Fibroblast of the aortic adventitia (primary cell): ENCODE measurements around the gene SGPP1. TPM values are rescaled to one million over a fixed set of nuclear protein-coding genes. Genes with fewer than 3 reads are reported as not detected.

Experiments used
- DNase-seq: peaks from one replicate; pipeline ENCODE4 v3.0.0-alpha.2; 2010; ENCODE audit warnings: low read depth
- H3K4me3 ChIP-seq: 2 replicates; pipeline ENCODE4 v1.5.1; 2011; ENCODE audit warnings: low read depth, mild to moderate bottlenecking, control low read depth, low read length, moderate library complexity
- total RNA-seq: library from RNA; depleted of rRNA; stranded (reverse); fragments of >200 nt; gene quantifications from 2 replicates; pipeline ENCODE4 v1.2.3, GENCODE V29; 2012; ENCODE audit warnings: low replicate concordance
- TF ChIP-seq, protein P1 (sequence below): IDR thresholded peaks from 2 replicates; pipeline ENCODE4 v1.5.1; 2011; ENCODE audit warnings: mild to moderate bottlenecking, low read length, control low read depth, inconsistent platforms; ENCODE audit not compliant: insufficient read depth

The SGPP1 gene
- total RNA-seq, 1 donor = 34.4 TPM

DNA sequence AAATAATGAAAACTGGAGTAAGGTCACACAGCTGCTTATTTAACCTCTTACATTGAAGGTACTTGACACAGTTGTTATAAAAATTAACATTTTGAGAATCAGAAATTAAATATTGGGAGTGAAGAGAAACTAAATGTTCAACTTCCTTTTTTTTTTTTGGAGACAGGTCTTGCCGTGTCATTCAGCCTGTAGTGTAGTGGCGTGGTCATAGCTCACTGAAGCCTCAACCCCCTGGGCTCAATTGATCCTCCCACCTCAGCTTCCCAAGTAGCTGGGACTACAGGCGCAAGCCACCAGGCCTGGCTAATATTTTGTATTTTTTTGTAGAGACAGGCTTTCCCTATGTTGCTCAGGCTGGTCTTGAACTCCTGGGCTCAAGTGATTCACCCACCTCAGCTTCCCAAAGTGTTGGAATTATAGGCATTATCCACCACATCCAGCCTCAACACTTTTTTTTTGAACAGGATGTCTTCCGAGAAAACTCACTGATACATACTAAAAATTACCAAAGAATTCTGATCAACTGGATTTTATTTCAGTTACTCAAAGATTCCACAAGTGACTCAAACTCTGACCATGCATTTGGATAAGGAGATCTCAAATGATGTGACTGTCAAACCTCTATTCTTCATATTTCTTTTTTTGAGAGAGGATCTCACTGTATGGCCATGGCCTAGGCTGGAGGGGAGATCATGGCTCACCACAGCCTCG, 35.4 kb downstream of the SGPP1 start:
- H3K4me3 ChIP-seq = no peak overlapping the region
- TF ChIP-seq, protein P1, sequence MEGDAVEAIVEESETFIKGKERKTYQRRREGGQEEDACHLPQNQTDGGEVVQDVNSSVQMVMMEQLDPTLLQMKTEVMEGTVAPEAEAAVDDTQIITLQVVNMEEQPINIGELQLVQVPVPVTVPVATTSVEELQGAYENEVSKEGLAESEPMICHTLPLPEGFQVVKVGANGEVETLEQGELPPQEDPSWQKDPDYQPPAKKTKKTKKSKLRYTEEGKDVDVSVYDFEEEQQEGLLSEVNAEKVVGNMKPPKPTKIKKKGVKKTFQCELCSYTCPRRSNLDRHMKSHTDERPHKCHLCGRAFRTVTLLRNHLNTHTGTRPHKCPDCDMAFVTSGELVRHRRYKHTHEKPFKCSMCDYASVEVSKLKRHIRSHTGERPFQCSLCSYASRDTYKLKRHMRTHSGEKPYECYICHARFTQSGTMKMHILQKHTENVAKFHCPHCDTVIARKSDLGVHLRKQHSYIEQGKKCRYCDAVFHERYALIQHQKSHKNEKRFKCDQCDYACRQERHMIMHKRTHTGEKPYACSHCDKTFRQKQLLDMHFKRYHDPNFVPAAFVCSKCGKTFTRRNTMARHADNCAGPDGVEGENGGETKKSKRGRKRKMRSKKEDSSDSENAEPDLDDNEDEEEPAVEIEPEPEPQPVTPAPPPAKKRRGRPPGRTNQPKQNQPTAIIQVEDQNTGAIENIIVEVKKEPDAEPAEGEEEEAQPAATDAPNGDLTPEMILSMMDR = no peak
- DNase-seq = no peak

DNA sequence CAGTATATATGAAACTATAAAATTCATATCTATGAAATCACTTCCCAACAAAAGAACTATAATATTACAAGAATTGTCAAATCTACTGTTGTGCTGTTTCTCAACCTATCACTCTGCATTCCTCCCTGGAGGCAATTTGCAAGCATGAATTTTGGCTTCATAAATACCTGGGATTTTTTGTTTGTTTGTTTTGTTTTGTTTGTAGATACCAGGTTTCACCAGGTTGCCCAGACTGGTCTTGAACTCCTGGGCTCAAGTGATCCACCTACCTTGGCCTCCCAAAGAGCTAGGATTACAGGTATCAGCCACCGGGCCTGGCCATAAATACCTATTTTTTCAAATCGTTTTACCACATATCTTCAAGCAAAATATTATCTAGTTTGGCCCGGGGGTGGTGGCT, 38.7 kb downstream of the SGPP1 start:
- DNase-seq = no peak
- no peak overlapping the region for H3K4me3 ChIP-seq
- TF ChIP-seq, protein P1 = no peak

DNA sequence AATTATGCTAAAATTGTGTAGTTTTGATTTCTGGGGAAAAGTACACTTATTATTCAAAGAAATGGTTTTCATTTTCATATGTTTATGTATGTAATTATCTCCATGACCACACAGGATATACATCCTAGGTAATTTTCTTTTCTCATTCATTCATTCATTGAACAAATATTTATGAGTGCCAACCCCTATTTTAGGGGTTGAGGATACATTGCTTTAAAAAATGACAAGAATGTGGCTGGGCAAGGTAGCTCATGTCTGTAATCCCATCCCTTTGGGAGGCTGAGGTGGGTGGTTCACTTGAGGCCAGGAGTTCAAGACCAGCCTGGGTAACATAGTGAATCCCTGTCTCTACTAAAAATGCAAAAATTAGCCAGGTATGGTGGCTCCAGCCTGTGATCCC, 40.9 kb downstream of the SGPP1 start:
- H3K4me3 ChIP-seq = no peak overlapping the region
- TF ChIP-seq, protein P1 = no peak
- DNase-seq = no peak

DNA sequence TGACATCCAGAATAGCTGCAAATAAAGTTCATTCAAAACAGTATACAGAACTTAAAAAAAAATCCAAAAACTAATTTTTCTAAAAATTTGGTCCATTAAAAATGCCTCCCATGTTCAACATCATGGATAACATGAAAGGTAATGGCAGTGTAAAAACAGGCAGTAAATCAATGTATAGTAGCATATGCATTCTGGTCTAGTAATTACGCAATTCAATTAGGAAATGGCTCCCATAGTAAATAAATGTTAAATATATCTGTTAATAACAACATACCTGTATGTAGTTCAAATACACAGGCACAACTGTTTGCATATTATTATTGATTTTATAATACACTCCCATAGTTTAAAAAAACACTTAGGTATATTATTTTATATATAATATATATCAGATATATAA, 42.5 kb downstream of the SGPP1 start:
- TF ChIP-seq, protein P1 = no peak
- no peak for DNase-seq
- no peak overlapping the region for H3K4me3 ChIP-seq

DNA sequence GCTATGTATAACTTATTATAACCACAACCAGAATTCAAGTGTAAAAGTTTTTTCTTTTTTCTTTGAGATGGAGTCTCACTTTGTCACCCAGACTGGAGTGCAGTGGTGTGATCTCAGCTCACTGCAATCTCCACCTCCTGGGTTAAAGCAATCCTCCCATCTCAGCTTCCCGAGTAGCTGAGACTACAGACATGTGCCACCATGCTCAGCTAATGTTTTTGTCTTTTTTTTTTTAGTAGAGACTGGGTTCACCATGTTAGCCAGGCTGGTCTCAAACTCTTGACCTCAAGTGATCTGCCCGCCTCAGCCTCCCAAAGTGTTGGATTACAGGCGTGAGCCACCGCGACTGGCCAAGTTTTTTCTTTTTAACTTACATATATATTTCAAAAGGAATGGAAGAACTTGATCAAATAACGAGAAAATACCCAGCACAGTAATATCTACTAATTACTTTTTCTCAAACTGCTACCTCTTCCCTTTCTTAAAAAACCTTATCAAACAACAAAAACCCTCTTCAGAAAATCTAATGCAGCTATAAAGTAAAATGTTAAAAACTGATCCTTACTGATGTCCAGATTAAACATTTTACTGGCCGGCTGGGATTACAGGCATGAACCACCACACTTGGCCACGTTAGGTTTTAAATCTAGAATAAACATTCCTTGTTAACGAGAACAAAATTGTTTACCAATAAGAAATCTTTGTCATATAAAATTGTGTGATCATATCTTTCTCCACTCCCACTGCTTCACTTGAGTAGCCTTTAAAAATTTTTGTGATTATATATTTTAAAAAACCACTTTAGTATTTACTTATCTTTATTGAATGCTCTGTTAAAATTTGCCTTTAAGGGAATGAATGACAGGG, 44.9 kb downstream of the SGPP1 start:
- no peak for DNase-seq
- no peak overlapping the region for H3K4me3 ChIP-seq
- TF ChIP-seq, protein P1 = no peak

DNA sequence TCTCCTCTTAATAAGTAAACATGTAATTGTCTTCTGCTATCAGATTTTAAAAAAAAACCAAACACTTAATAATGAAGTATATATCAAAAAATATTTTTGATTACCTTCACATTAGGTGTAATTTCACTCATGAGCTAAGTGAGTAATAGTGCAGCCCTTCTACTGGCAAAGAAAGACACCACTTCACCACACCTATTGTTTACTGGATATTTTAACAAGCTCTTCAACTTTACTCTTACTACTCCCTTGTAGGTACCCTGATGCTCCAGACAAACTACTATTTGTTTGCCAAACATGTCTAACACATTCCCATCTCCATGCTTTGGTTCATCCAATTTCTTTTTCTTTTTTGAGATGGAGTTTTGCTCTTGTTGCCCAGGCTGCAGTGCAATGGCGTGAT, 49.3 kb downstream of the SGPP1 start:
- H3K4me3 ChIP-seq = no peak overlapping the region
- TF ChIP-seq, protein P1 = no peak
- DNase-seq = no peak
